Natural killer cell (primary cell): ENCODE measurements around the gene CTSH. TPM values are rescaled to one million over a fixed set of nuclear protein-coding genes. Genes with fewer than 3 reads are reported as not detected.

ENCODE experiments used
- ATAC-seq, 3 donors: fragments of 150-1000 bp in 2 of 3; fragments of 200-7000 bp in 1 of 3; cut with Tn5 transposase; 1 replicate in 1 of 3; 2 replicates in 2 of 3; pipeline ENCODE4 v1.10.0; 2021; ENCODE audit warnings: mild to moderate bottlenecking in 2 of 3, moderate library complexity in 2 of 3
- DNase-seq, 2 donors: peaks; one replicate each; pipeline versions ENCODE4 v3.0.0 to v3.0.0-alpha.2; 2013 to 2021; ENCODE audit warnings: mixed read lengths in 1 of 2
- H3K27ac ChIP-seq: one replicate; pipeline ENCODE4 v1.5.1; 2013; ENCODE audit warnings: mild to moderate bottlenecking, low read length
- H3K27me3 ChIP-seq: one replicate; pipeline ENCODE4 v1.6.1; 2013; ENCODE audit warnings: low read length; ENCODE audit not compliant: control insufficient read depth, insufficient read depth
- H3K36me3 ChIP-seq: one replicate; pipeline ENCODE4 v1.6.1; 2013; ENCODE audit warnings: low read length; ENCODE audit not compliant: control insufficient read depth, insufficient read depth
- H3K4me1 ChIP-seq: one replicate; pipeline ENCODE4 v1.6.1; 2013; ENCODE audit warnings: low read length; ENCODE audit not compliant: control insufficient read depth, insufficient read depth
- H3K4me3 ChIP-seq: one replicate; pipeline ENCODE4 v1.5.1; 2013; ENCODE audit warnings: low read length
- H3K9me3 ChIP-seq: one replicate; pipeline ENCODE4 v1.6.1; 2013; ENCODE audit warnings: low read length; ENCODE audit not compliant: control insufficient read depth, insufficient read depth
- H3K27ac Mint-ChIP-seq, 2 donors: one replicate each; pipeline ENCODE4 v1.8.0; 2022; ENCODE audit warnings: mild to moderate bottlenecking in 2 of 2, mixed read lengths in 2 of 2, moderate library complexity in 1 of 2
- H3K27me3 Mint-ChIP-seq, 2 donors: one replicate each; pipeline ENCODE4 v1.8.0; 2022; ENCODE audit warnings: low read depth in 2 of 2, mixed read lengths in 2 of 2
- H3K36me3 Mint-ChIP-seq: one replicate; pipeline ENCODE4 v1.8.0; 2022; ENCODE audit warnings: mixed read lengths
- H3K4me1 Mint-ChIP-seq, 2 donors: one replicate each; pipeline ENCODE4 v1.8.0; 2022; ENCODE audit warnings: mixed read lengths in 2 of 2
- H3K4me3 Mint-ChIP-seq: one replicate; pipeline ENCODE4 v1.8.0; 2022; ENCODE audit warnings: mild to moderate bottlenecking, moderate library complexity, mixed read lengths
- H3K9me3 Mint-ChIP-seq, 2 donors: one replicate each; pipeline ENCODE4 v1.8.0; 2022; ENCODE audit warnings: mixed read lengths in 2 of 2
- CTCF ChIP-seq: fragments of 200-600 bp; IDR thresholded peaks from one replicate; pipeline ENCODE4 v1.8.0; 2022; ENCODE audit warnings: antibody characterized with exemption
- WGBS: methylation state at CpG from one replicate; pipeline ENCODE4 v1.1.7; 2013; ENCODE audit warnings: missing lambda C conversion rate; ENCODE audit not compliant: insufficient coverage; 5-methylcytosine and 5-hydroxymethylcytosine counted together
- intact Hi-C: fragments of 100-400 bp; cut with micrococcal nuclease; formaldehyde crosslinking; loops from one replicate; pipeline ENCODE4 v1.14.2; 2022
- total RNA-seq, 4 donors: library from RNA; stranded (reverse); fragments of 120-200 nt in 1 of 4; gene quantifications; one replicate each; pipeline versions ENCODE4 v1.2.3 to v1.2.4, GENCODE V29; 2013 to 2022

Gene CTSH
- total RNA-seq, 3 donors from 2014 or later (not counting 1 experiment from before 2014, with no cell fraction given), result 8.8 to 18.1 (median 9.7) TPM

- Mint-ChIP-seq H3K9me3 (no peaks in the 10 kb centered on the region), H3K27me3 (no peaks in the 10 kb centered on the region), H3K4me1 (peaks cover 27 to 35% of the 10 kb centered on the region in 2 donors), H3K27ac (peak overlapping the region in 1 of 2 donors; percentile 61), H3K4me3 (no peak overlapping the region), H3K36me3 (no peaks in the 10 kb centered on the region)
- no peak overlapping the region for H3K4me3 ChIP-seq
- WGBS, result 98% methylated on average over 2 of the region's 3 CpGs
- DNase-seq, result no peak
- no peak for ATAC-seq
- H3K4me1 ChIP-seq, result peaks cover 19% of the 10 kb centered on the region
- intact Hi-C loops, result no loop called here
- no peaks in the 10 kb centered on the region for H3K27me3 ChIP-seq
- no peak for TF ChIP-seq CTCF
- no peaks in the 10 kb centered on the region for H3K9me3 ChIP-seq
- peaks cover 41% of the 10 kb centered on the region for H3K36me3 ChIP-seq
- H3K27ac ChIP-seq, result no peak overlapping the region
These were observed 31.8 kb downstream of the CTSH start for GRCh38 chr15:78913012-78913411.

- H3K27ac ChIP-seq, result no peak overlapping the region
- no peak for DNase-seq
- Mint-ChIP-seq H3K4me3 (no peak overlapping the region), H3K9me3 (no peaks in the 10 kb centered on the region), H3K36me3 (no peaks in the 10 kb centered on the region), H3K4me1 (peaks cover 28 to 37% of the 10 kb centered on the region in 2 donors), H3K27me3 (no peaks in the 10 kb centered on the region), H3K27ac (peak overlapping the region; percentile 41 to 61)
- WGBS, result 95% methylated on average over 2 of the region's 2 CpGs
- no peaks in the 10 kb centered on the region for H3K27me3 ChIP-seq
- ATAC-seq, result no peak
- no peak overlapping the region for H3K4me3 ChIP-seq
- H3K4me1 ChIP-seq, result peaks cover 19% of the 10 kb centered on the region
- intact Hi-C loops, result no loop called here
- H3K9me3 ChIP-seq, result no peaks in the 10 kb centered on the region
- TF ChIP-seq CTCF, result no peak
- H3K36me3 ChIP-seq, result peaks cover 43% of the 10 kb centered on the region
These were observed 32.5 kb downstream of the CTSH start for GRCh38 chr15:78912316-78912715.

- no peak for TF ChIP-seq CTCF
- H3K9me3 Mint-ChIP-seq, result no peaks in the 10 kb centered on the region
- Histone ChIP-seq H3K36me3 (peaks cover 59% of the 10 kb centered on the region), H3K4me1 (peaks cover 14% of the 10 kb centered on the region), H3K27ac (no peak overlapping the region), H3K4me3 (no peak overlapping the region), H3K9me3 (no peaks in the 10 kb centered on the region), H3K27me3 (no peaks in the 10 kb centered on the region)
- peaks cover 7% of the 10 kb centered on the region for H3K36me3 Mint-ChIP-seq
- whole genome bisulfite sequencing, result 96% methylated on average over 7 of the region's 7 CpGs
- intact Hi-C loops, result no loop called here
- peaks cover 28 to 41% of the 10 kb centered on the region in 2 donors for H3K4me1 Mint-ChIP-seq
- H3K4me3 Mint-ChIP-seq, result no peak overlapping the region
- H3K27ac Mint-ChIP-seq, result peak overlapping the region; percentile 50 to 60
- DNase-seq (no peak), ATAC-seq (no peak)
- no peaks in the 10 kb centered on the region for H3K27me3 Mint-ChIP-seq
These were observed 34.6 kb downstream of the CTSH start for GRCh38 chr15:78910271-78910670.

- peak in 1 of 2 donors; percentile 67 for DNase-seq
- intact Hi-C loops, result no loop called here
- WGBS, result 77% methylated on average over 5 of the region's 5 CpGs
These were observed 35.0 kb downstream of the CTSH start for GRCh38 chr15:78909791-78910228.

More at GRCh38 chr15:78909791-78910228, 35.0 kb downstream of the CTSH start:
- no peaks in the 10 kb centered on the region for H3K27me3 Mint-ChIP-seq
- ATAC-seq, result peak in 2 of 3 donors; percentile 48 to 59
- Histone ChIP-seq H3K4me3 (no peak overlapping the region), H3K36me3 (peaks cover 64% of the 10 kb centered on the region), H3K27ac (no peak overlapping the region), H3K9me3 (no peaks in the 10 kb centered on the region), H3K27me3 (no peaks in the 10 kb centered on the region), H3K4me1 (peaks cover 14% of the 10 kb centered on the region)
- peaks cover 7% of the 10 kb centered on the region for H3K36me3 Mint-ChIP-seq
- H3K27ac Mint-ChIP-seq, result peak overlapping the region; percentile 50 to 60
- peaks cover 31 to 44% of the 10 kb centered on the region in 2 donors for H3K4me1 Mint-ChIP-seq
- H3K4me3 Mint-ChIP-seq, result no peak overlapping the region
- TF ChIP-seq CTCF, result peak; percentile 41
- no peaks in the 10 kb centered on the region for H3K9me3 Mint-ChIP-seq
